GM12873 (cell line): ENCODE measurements around the gene MGME1.

ENCODE experiments used
- TF ChIP-seq, protein P1 (sequence below): IDR thresholded peaks from 2 replicates; pipeline ENCODE4 v1.5.1; 2012; ENCODE audit warnings: low read depth, mild to moderate bottlenecking, moderate library complexity, low read length, control low read depth; ENCODE audit not compliant: insufficient read depth; ENCODE audit errors: missing control alignments

Gene MGME1

DNA sequence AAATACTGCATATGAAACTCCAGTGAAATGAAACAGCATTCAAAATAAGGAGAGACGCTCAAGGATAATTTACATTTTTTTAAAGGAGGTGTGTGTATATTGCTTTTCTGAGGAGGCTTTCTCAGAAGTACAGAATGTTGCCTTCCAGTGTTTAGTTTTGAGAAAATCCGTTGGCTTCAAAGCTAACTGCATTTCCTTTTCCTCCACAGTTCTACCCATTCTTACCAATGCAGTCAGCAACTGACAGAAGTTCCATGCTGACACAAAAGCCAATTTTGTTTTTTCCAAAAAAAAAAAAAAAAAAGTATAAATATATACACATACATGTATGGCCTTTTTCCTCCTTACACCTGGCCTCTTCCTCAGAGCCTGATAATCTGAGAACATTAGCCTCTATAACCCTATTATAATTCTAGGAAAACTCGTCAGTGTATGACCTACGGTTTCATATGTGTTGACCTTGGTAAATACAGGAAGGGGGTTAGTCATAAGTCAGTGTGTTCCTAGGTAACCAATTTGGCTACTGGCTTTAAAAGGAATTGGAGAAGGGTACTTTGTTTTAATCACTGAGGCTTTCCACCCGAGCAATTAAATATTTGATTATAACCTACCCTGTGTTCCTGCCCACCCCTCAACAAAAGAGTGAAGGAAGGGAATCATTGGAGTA lies 24.2 kb downstream of the MGME1 start:
- TF ChIP-seq, protein P1, sequence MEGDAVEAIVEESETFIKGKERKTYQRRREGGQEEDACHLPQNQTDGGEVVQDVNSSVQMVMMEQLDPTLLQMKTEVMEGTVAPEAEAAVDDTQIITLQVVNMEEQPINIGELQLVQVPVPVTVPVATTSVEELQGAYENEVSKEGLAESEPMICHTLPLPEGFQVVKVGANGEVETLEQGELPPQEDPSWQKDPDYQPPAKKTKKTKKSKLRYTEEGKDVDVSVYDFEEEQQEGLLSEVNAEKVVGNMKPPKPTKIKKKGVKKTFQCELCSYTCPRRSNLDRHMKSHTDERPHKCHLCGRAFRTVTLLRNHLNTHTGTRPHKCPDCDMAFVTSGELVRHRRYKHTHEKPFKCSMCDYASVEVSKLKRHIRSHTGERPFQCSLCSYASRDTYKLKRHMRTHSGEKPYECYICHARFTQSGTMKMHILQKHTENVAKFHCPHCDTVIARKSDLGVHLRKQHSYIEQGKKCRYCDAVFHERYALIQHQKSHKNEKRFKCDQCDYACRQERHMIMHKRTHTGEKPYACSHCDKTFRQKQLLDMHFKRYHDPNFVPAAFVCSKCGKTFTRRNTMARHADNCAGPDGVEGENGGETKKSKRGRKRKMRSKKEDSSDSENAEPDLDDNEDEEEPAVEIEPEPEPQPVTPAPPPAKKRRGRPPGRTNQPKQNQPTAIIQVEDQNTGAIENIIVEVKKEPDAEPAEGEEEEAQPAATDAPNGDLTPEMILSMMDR = no peak

GRCh38 chr20:17993546-17993945 lies 24.7 kb downstream of the MGME1 start:
- TF ChIP-seq, protein P1 = no peak

DNA sequence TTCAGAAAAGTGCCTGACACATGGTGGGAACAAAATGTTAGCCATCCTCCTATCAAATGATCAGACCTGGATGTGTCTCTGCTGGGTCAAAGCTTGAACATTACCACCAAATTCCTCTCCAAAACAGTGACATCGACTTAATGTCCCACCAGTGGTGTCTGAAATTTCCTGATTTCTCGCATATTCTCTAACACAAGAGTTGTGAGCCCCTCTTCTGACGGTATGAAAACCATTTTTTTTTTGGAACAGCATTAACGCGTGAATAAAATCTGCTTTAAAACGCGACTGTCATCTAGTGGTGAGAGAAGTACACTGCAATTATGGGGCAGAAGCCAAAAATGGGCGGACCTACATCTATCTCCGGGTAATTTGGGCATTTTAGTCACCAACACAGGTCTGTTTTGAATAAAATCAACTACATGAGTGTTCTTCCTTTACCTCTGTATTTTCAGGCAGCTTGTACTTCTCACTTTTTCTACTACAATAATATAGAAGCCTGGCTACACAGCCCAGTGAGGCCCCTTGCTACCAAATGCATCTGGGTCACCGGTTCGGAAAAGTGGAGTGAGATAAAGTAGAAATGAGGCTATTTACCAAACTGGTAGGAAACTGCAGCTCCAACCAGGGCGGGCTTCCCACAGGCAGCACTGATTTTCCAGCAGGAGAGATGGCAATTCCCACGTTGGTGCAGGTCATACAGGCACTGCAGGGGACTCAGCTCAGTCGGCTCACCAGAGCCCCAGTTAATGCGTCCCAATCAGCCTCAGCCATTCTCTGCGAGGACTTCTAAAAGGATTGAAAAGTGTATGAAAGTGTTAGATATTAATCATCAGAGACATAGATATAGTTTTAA lies 27.4 kb downstream of the MGME1 start:
- TF ChIP-seq, protein P1 = peak; percentile 97

- TF ChIP-seq, protein P1 = no peak
Measured at GRCh38 chr20:17998446-17998845, 29.6 kb downstream of the MGME1 start.

DNA sequence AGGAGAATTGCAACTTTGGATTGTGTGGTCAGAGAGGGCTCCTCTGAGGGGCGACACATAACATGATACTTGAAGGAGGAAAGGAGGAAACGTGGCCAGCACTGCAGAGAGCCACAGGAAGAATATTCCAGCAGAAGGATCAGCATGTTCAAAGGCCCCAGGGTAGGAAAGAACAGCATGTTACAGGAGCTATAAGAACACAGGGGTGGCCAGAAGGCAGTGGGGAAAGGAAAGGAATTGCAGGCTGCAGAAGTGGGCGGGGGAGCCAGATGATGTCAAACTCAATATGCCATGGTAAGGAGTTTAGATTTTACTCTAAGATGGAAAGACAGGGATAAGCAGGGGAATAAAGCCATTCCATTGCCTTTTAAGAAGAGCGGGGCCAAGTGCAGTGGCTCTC lies 30.7 kb downstream of the MGME1 start:
- TF ChIP-seq, protein P1 = no peak

DNA sequence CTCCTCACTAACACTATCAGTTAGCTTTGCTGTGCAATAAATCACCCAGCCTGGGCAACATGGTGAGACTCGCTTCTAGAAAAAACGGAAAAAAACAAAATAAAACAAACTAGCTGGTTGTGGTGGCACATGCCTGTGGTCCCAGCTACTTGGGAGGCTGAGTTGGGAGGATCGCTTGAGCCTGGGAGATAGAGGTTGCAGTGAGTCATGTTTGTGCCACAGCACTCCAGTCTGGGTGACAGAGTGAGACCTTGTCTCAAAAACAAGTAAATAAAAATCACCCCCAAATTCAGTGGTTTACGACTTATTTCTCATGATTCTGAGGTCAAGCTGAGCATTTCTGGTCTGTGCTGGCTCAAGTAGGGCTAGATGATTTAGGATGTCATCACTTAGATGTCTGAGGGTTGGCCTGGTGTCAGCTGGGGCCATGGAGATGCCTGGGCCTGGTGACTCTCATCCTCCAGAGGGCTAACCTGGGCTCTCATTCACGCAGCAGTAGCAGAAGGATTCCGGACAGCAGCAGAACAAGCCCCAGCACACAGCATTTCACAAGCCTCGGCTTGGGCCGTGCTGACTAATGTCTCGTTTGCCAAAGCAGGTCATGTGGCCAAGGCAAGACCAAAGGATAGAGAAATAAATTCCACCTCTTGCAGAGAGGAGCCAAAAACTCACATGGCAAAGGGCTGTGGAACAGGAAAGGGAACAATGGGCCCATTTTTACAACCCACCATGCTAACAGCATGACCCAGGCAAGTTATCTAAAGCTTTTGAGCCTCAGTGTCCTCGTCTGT lies 32.5 kb downstream of the MGME1 start:
- TF ChIP-seq, protein P1 = no peak

- TF ChIP-seq, protein P1 = no peak
Measured at GRCh38 chr20:18003897-18004296, 35.1 kb downstream of the MGME1 start.
